ENCODE data around the gene NPFFR1. TPM values are rescaled to one million over a fixed set of nuclear protein-coding genes. Genes with fewer than 3 reads are reported as not detected.
"Not testable (repeated sequence)": the region's sequence is repeated elsewhere in the genome, so short reads cannot be mapped to it uniquely, and the experiment has no call there.

Gene NPFFR1
- total RNA-seq, 1 experiment from 2014 or later, result 4.4 TPM

DNA sequence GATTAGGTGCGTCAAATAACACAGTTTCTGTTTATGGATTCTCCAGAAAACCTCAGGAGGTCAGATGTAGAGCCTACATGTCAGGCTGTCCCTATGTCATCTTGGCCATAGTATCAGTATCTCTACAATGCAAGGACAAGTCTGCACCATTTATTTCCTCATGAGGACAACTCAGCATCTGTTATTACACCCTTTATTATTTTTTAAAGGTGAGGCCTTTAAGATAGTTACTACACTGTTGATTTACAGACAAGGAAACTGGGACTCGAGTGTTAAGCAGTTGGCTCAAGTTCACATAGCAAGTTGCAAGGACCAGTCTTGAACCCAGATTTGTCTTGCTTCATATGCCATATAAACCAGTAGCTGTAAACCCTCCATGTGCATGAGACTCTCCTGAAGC is 27.3 kb downstream of the NPFFR1 start:
- DNase-seq (ENCODE audit: low spot score), result no peak

DNA sequence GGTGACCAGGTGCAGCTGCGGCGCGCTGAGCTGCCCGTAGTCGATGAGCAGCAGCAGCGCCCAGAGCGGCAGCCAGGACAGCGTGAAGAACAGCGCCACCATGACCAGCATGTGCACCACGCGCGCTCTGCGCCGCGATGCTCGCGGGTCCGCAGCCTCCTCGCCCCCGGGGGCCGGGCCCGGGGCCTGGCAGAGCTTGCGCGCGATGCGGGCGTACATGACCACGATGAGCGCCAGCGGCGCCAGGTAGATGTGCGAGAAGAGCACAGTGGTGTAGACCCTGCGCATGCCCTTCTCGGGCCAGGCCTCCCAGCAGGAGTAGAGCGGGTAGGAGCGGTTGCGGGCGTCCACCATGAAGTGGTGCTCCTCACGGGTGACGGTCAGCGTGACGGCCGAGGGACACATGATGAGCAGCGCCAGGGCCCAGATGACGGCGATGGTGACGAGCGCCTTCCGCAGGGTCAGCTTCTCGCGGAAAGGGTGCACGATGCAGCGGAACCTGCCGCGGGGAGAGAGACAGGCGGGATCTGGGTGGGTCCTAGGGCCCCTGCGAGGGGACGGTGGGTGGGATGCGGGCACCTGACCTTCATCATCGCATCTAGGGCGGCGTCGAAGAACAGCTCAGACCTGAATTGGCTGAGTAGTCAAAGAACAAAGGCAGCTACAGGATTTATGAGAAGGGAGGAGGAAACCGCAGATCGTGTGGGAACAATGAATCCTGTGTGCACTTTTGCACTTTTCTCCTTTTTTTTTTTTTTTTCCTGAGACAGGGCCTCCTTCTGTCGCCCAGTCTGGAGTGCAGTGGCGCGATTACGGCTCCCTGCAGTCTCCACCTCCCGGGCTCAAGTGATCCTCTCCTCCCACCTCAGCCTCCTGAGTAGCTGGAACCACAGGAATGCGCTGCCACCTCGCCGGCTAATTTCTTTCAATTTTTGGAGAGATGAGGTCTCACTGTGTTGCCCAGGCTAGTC is 28.2 kb downstream of the NPFFR1 start:
- DNase-seq (ENCODE audit: low spot score), result peak; percentile 99

DNA sequence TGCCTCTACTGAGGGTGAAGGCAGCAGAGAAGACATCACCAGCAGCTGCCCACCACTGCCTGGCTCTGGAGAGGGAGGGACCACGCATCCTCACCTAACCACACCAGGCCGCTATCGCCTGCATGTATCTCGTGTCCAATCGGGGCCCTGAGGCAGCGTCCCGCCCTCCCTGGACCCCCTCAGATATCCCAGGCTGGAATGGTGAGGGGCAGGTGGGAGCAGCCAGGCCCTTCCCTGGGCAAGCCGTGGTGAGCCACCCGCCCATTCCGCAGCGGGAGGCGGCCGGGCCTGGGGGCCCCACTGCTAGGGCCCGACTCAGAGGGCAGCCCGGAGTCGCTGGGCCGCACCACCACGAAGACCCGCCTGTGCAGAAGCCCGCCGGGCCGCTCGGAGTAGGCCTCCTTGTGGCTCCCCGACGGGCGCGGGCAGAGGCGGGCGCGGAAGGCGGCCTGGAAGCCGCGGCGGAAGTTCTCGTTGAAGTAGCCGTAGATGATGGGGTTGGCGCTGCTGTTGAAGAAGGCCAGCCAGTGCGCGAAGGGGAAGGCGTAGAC is 29.0 kb downstream of the NPFFR1 start:
- no peak for DNase-seq (ENCODE audit: low spot score)

DNA sequence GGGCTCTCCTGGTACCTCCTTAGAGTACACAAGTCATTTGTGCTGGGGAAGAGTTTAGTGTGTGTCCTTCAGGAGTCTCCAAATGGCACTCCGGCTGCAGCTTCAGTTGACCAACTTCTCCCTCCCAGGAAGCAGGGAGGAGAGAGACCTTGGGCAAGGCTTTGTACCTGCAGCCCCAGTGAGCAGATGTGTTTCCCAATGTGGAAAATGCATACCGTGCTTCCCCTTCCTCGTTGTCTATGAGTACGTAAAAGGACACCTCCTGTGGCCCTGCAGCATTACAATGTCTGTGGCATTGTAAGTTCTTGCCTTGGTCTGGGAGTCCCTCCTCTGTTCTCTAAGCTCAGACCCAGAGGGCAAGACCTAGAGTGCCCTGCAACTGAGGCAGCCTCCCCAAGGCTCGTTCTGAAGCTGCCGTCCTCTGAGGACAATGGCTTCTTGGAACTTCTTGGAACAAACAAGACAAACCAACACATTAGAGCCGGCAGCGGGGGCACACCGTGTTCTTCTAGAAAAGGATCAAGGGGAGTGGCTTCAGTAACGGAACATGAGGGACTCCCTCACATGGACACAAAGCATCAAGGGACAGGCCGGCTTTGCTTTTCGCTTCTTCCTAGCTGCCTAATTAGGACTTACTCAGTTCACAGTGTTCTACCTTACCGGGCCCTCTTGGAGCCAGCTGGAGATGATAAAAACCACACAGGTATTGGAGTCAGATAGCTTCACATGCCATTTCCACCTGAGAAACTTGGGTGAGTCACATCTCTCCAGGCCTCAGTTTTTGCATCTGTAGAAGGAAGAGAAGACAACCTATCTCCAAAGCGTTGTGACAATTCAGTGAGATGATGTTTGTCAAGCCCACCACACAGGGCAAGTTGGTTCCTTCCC is 29.7 kb downstream of the NPFFR1 start:
- peak; percentile 62 for DNase-seq (ENCODE audit: low spot score)

DNA sequence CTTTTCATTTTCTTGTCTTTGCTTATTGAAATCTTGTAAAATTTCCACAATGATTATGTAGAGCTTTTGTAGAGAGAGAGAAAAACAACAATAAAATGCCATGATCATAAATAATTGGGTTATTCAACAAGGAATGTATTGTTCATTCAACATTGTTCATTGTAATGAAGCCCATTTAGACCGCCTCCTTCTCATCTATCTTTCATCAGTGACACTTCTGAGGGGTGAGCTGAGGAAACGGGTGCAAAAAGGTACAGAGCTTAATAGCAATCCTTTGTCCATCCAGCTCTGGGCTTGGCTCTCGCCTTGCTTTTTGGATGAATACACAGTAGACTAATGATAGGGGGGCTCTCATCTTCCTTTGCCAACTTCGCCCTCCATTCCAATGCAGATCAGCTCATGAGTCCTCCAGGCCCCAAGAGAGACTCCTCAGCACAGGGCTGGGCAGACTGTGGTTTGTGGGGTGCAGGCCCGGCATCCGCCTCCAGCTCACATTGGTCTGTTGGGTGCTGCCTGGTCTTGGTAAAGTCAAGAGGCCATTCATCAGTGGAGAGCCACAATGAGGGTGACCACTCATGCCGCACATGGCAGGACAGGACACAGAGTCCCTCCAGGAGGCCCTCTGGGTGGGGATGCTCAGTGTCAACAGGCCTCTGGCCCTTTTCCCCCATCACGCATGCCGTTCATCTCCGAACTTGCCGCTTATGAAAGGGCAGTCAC is 32.7 kb downstream of the NPFFR1 start:
- DNase-seq (ENCODE audit: low spot score), result no peak

DNA sequence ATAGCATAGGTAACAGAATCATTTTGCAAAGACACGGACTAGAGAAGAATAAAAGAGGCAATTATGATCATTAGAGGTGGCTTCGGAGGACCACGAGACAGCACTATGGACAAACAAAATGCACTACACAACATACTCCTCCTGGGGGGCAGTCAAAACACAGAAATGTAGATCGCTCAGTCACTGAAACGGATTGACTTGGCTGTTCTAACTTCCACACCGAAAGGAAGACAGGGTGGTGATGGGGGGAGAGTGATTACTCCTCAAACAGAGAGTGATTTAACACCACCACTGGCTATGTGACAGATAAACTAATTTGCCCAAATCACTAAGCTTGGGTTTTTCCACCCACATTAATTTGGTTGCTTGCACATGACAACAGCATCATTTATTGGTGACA is 36.4 kb downstream of the NPFFR1 start:
- DNase-seq (ENCODE audit: low spot score), result no peak

DNA sequence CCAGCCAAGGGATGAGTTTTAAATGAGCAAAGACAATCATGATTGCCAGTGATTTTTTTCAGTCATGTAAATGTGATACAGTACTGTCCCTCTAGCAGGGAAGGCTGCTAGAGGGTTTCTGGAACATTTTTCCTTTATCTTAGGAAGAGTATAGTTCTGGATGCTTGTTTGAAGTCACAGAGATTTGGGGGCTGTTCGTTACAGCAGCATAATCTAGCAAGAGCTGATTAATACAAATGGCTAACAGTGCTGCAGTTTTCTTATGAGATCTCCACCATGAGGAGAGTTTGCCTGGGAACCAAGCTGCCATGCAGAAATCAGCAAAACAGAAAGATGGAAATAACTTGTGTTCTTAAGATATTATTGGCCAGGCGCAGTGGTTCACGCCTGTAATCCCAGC is 42.7 kb downstream of the NPFFR1 start:
- DNase-seq (ENCODE audit: low spot score), result no peak

DNA sequence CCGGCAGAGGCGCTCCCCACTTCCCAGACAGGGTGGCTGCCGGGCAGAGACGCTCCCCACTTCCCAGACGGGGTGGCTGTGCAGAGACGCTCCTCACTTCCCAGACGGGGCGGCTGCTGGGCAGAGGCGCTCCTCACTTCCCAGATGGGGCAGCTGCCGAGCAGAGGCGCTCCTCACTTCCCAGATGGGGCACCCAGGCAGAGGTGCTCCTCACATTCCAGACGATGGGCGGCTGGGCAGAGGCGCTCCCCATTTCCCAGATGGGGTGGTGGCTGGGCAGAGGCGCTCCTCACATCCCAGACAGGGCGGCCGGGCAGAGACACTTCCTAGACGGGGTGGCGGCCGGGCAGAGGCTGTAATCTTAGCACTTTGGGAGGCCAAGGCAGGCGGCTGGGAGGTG is 43.8 kb downstream of the NPFFR1 start:
- not testable (repeated sequence) for DNase-seq (ENCODE audit: low spot score)

DNA sequence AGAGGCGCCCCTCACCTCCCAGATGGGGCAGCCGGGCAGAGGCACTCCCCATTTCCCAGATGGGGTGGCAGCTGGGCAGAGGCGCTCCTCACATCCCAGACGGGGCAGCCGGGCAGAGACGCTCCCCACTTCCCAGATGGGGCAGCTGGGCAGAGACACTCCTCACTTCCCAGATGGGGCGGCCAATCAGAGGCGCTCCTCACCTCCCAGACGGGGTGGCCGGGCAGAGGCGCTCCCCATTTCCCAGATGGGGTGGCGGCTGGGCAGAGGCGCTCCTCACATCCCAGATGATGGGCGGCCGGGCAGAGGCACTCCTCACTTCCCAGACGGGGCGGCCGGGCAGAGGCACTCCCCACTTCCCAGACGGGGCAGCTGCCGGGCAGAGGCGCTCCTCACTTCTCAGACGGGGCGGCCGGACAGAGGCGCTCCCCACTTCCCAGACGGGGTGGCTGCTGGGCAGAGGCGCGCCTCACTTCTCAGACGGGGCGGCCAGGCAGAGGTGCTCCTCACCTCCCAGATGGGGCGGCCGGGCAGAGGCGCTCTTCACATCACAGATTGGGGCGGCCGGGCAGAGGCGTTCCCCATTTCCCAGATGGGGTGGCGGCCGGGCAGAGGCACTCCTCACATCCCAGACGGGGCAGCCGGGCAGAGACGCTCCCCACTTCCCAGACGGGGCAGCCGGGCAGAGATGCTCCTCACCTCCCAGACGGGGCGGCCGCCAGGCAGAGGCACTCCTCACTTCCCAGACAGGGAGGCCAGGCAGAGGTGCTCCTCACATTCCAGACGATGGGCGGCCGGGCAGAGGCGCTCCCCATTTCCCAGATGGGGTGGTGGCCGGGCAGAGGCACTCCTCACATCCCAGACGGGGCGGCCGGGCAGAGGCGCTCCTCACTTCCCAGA is 44.5 kb downstream of the NPFFR1 start:
- not testable (repeated sequence) for DNase-seq (ENCODE audit: low spot score)

DNA sequence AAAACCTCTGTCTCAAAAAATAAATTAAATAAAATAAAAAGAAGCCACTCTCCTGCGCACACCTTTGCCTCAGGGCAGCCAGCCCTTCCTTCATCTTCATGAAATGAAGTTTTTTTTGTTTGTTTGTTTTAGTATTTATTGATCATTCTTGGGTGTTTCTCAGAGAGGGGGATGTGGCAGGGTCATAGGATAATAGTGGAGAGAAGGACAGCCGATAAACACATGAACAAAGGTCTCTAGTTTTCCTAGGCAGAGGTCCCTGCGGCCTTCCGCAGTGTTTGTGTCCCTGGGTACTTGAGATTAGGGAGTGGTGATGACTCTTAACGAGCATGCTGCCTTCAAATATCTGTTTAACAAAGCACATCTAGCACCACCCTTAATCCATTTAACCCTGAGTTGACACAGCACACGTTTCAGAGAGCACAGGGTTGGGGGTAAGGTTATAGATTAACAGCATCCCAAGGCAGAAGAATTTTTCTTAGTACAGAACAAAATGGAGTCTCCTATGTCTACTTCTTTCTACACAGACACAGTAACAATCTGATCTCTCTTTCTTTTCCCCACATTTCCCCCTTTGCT is 45.8 kb downstream of the NPFFR1 start:
- not testable (repeated sequence) for DNase-seq (ENCODE audit: low spot score)

DNA sequence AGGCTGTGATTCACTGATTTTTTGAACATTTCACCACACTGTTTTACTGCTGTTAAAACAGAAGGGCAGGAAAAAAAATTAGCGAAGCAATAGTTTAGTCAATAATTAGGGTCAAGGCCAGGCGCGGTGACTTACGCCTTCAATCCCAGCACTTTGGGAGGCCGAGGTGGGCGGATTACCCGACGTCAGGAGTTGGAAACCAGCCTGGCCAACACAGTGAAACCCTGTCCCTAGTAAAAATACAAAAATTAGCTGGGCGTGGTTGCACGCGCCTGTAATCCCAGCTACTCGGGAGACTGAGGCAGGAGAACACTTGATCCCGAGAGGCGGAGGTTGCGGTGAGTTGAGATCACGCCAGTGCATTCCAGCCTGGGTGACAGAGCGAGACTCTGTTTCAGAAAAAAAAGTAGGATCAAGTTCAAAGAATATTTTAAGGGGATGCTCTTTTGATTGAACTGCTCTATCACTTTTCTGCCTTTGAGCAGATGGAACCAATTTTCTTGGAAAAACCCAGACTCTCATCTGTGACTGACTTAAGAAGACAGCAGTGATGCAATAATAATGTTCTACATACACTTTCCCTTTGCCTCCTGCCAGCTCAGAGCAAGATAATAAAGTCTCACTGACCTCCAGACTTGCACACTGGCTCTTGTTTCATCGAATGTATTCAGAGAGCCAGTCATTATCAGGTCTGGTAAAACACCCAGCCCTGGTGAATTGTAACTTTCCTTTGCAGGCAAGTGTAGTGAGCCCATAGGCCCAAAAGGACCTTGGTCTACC is 48.9 kb downstream of the NPFFR1 start:
- no peak for DNase-seq (ENCODE audit: low spot score)

DNA sequence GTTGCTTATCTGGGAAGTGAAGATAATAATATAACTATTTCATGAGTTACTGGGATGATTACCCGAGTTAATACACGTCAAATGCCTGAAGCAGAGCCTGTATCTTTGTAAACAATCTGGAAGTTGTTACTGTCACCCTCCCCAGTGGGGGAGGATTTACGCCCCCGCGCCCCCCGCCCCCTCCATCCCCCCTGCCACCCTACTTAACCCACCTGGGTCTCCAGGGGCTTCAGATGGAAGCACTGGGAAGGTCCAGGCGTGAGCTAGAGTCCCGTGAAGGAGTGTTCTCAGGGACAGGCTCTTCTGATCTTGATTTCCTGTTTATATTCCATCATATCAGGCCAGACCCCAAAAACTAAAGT is 49.9 kb downstream of the NPFFR1 start:
- no peak for DNase-seq (ENCODE audit: low spot score)

DNA sequence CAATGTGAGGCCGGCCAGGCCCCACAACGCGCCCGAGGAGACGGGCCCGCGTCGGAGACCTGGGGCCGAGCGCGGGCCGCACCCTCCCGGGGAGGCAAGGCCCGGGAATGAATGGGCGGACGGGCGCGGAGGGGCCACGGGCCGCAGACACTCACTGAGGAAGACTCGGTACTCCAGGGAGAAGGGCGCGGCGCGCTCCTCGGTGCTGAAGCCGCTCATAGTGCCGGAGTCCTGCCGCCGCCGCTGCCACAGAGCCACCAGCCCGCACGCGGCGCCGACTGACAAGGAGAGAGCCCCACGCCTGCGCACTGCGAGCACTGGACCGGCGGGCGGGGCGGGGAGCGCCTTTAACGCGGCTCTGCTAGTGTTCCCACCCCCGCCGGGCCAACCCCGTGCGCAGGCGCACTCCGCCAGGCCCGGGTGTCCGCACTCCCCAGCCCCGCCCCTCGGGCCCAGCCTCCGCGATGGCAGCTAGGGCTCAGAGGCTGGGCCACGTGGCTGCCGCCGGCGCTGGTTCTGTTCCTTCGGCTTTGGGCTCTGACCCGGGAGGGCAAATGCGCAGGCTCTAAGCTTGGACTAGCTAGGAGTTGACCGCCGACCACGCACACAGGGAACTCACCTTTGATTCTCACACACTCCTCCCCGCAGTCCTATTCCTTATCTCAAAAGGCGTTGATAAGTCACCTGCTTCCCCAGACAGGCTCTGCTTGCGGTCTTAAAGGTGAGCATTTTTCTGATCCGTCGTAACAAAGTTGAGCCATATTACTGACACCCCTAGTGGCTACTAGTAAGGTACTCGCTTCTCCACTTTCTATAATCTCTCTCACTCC is 50.5 kb downstream of the NPFFR1 start, which contains the start of gene PPA1:
Gene PPA1, minus strand, starts transcription at position 321 of the 830 bp plus-strand sequence. Its CDS starts 102 bp downstream, at position 219.
- peak; percentile 99 for DNase-seq (ENCODE audit: low spot score)

DNA sequence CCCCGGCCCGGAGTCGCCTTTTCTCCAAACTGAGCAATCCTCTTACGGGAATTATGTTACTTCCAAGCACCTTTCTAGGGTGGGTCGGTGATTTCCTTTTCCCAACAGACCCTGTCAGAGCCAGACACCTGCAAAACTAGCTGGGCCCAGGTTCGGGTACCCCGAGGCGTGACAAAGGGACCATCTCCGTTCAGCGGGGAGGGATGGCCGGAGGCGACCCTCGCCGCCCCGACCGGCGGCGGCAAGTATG is 51.0 kb downstream of the NPFFR1 start:
- no peak for DNase-seq (ENCODE audit: low spot score)

DNA sequence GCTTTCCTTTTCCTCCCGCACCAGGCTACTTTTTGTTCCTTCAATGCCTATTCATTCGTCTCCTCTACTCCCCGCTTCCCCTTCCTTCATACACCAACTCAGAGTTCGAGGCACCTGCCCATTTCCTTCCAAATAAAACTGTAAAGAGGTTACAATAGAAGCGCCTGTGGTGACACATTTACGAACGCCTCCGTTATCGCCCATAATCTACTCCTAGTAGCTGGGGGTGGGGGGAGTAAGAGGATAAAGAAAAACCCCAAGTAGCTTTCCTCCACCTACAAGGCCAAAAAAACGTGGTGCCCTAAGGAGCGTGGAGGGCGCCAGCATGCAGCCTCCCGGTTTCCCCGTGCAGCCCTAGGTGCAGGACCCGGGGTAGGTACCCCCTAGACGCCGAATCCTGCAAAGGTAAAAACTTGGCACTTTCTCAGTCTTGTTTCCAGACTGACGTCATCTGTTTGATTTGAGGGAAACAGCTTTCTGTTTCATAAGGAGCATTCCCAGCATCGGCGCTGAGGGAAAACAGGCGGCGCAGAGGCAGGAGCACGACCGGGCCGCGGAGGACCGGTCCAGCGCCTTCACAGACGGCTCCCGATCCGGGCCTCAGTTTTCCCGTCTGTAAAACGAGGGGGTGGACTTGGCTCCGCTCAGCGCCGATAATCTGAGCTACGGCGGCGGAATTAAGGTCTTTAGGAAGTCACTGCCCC is 51.5 kb downstream of the NPFFR1 start:
- peak; percentile 73 for DNase-seq (ENCODE audit: low spot score)

DNA sequence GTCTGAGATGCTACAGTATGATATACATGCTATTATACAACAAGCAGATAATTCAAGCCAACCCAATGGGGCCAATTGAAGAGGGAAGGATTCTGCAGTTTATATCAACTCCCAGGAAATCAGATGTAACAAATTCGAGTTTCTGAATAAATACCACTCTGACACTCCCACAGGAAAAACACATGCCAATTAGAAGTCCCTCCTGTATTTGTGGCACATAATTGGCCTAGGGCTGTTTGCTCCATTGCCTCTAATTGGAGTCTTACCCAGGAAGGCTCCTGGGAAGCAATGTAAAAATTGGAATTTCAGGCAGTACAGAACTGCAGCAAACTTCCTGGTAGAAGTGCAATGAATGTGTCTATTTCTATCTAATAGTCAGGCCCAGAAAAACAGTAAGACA is 55.3 kb downstream of the NPFFR1 start:
- DNase-seq (ENCODE audit: low spot score), result no peak

DNA sequence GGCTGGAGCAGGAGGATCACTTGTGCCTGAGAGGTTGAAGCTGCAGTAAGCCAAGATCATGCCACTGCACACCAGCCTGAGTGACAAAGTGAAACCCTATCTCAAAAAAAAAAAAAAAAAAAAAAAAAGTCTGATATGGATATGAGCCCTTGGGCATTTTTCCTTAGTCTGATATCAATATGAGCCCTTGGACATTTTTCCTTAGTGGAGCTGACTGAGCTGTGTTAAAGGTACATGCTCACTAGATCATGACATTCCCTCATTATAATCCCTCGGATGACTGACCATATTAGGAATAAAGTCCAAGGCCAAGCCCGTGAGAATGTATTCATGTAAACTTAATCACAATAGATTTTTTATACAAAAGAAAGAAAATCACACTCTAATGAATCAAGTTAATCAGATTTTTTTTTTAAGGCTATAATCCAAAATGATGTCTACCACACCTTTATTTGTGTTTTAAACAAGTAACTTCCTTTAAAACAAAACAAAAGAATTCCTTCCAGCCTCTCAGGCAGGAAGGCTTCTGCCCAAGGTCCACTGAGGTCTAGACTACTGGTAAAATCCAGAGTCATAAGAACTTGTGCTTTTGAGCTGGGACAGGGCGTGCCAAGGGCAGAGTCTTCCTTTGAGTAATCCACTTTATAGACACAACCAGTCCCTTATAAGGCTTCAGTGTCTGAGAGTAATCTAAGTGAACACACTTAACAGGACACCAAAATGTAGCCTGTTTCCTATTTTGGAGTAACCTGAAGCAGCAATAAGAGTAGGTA is 56.1 kb downstream of the NPFFR1 start:
- no peak for DNase-seq (ENCODE audit: low spot score)
